BJ (cell line): Measurements from ENCODE around the gene ANGPTL8. TPM values are rescaled to one million over a fixed set of nuclear protein-coding genes. Genes with fewer than 3 reads are reported as not detected.
A peak's percentile ranks its signal among the peaks of the same experiment; 100 is the strongest.

Experiments
- CTCF ChIA-PET: fragments of 350-600 bp; formaldehyde crosslinking; extraction: SDS; loops from one replicate; lab custom pipeline; 2021; ENCODE audit warnings: antibody characterized with exemption, inconsistent platforms; lab: Yijun Ruan, JAX
- POLR2A ChIA-PET: fragments of 300-600 bp; sonication (Branson Sonifier 250); formaldehyde crosslinking; extraction: SDS; loops from one replicate; lab custom pipeline; 2021; ENCODE audit warnings: antibody characterized with exemption; lab: Charles Lee
- DNase-seq: peaks from one replicate; pipeline ENCODE4 v3.0.0-alpha.2; 2011; ENCODE audit warnings: low read depth
- H3K27me3 ChIP-seq: 2 replicates; pipeline ENCODE4 v1.6.0; 2011; ENCODE audit warnings: low read length; ENCODE audit not compliant: control insufficient read depth, insufficient read depth
- H3K36me3 ChIP-seq: 2 replicates; pipeline ENCODE4 v1.5.1; 2011; ENCODE audit warnings: low read length; ENCODE audit not compliant: control insufficient read depth, insufficient read depth
- H3K4me3 ChIP-seq: 2 replicates; pipeline ENCODE4 v1.5.1; 2011; ENCODE audit warnings: low read depth, mild to moderate bottlenecking, control low read depth, low read length
- CTCF ChIP-seq: IDR thresholded peaks from 2 replicates; pipeline ENCODE4 v1.5.1; 2011; ENCODE audit warnings: low read depth, mild to moderate bottlenecking, control low read depth, inconsistent platforms, low read length, moderate library complexity; ENCODE audit not compliant: insufficient read depth
- polyA plus RNA-seq: library from polyadenylated mRNA; depleted of rRNA; stranded (reverse); fragments of >200 nt; gene quantifications from 2 replicates; pipeline ENCODE4 v1.2.3, GENCODE V29; 2011

The ANGPTL8 gene
- polyA plus RNA-seq, 1 experiment = not detected

DNA sequence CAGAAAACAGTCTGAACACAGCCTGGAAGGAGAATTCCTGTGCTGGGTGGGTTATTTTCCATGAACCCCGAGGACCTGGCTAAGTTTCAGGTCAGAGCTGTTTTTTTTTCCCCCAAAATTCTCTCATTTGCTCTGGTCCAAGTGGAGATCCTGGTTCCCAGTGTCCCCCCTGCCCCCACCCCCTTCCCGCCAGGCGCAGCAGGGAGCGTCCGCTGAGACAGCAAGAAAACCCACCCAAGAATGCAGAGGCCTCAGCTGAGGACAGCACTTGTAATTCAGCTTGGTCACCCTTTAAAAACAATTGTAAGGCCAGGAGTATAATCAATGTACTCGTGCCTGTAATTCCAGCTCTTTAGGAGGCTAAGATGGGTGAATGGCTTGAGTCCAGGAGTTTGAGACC, 45.1 kb downstream of the ANGPTL8 start:
- POLR2A ChIA-PET = interaction anchor here (0.6 kb wide), 1 partner anchor 212 kb away, joined by 4 read pairs; no protein-coding TSS in a partner anchor
- Histone ChIP-seq H3K4me3 (no peak overlapping the region), H3K27me3 (peaks cover 3% of the 10 kb centered on the region; the same call in 1 of the 2 replicates), H3K36me3 (no peaks in the 10 kb centered on the region)
- no peak for TF ChIP-seq CTCF
- CTCF ChIA-PET = interaction anchor here (1.2 to 1.8 kb wide), 2 partner anchors 12 to 158 kb away, joined by 3 to 6 read pairs; partner anchors contain the start of gene TSPAN16
- DNase-seq = no peak

DNA sequence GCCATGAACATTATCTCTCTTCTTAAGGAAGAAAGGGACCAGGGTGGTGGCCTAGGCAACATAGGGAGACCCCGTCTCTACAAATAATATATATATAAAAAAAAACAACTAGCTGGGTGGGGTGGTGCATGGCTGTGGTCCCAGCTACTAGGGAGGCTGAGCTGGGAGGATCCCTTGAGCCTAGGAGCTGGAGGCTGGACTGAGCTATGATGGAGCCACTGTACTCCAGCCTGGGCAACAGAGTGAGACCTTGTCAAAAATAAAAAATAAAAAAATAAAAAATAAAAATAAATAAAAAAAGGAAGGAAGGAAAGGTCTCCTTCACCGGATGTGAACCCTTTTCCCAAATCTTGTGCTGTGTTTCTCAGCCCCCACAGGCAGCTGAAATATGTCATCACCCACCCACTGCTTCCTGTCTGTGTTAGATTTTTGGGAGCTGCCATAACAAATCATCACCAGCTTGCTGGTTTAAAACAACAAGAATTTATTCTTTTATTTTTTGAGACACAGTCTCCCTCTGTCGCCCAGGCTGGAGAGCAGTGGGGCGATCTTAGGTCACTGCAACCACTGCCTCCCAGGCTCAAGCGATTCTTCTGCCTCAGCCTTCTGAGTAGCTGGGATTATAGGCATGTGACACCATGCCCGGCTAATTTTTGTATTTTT, 47.0 kb downstream of the ANGPTL8 start:
- no peaks in the 10 kb centered on the region for H3K27me3 ChIP-seq
- no peak for DNase-seq
- H3K4me3 ChIP-seq = no peak overlapping the region
- ChIA-PET CTCF (interaction anchor here (0.7 to 1.9 kb wide), 17 partner anchors 10 to 272 kb away, joined by 3 to 14 read pairs (median 3); partner anchors contain the start of gene ELOF1), POLR2A (no interaction called here)
- H3K36me3 ChIP-seq = no peaks in the 10 kb centered on the region
- TF ChIP-seq CTCF = peak; percentile 18; the same call in 1 of the 2 replicates

- Histone ChIP-seq H3K27me3 (no peaks in the 10 kb centered on the region), H3K4me3 (no peak overlapping the region), H3K36me3 (no peaks in the 10 kb centered on the region)
- TF ChIP-seq CTCF = peak; percentile 61
- DNase-seq = no peak
- CTCF ChIA-PET = interaction anchor here (1.9 to 4.8 kb wide), 2 partner anchors 10 to 194 kb away, joined by 8 to 28 read pairs; partner anchors contain the start of gene ELAVL3
- POLR2A ChIA-PET = no interaction called here
Measured at GRCh38 chr19:11288349-11288748, 48.9 kb downstream of the ANGPTL8 start.

- POLR2A ChIA-PET = no interaction called here
- CTCF ChIA-PET = interaction anchor here (1.1 to 4.8 kb wide), 5 partner anchors 24 to 192 kb away, joined by 3 to 28 read pairs (median 7); partner anchors contain the start of gene ELAVL3
- DNase-seq = peak; percentile 24
- H3K27me3 ChIP-seq = no peaks in the 10 kb centered on the region
- no peak overlapping the region for H3K4me3 ChIP-seq
- TF ChIP-seq CTCF = no peak
- no peaks in the 10 kb centered on the region for H3K36me3 ChIP-seq
Measured at GRCh38 chr19:11290256-11290655, 50.8 kb downstream of the ANGPTL8 start.

DNA sequence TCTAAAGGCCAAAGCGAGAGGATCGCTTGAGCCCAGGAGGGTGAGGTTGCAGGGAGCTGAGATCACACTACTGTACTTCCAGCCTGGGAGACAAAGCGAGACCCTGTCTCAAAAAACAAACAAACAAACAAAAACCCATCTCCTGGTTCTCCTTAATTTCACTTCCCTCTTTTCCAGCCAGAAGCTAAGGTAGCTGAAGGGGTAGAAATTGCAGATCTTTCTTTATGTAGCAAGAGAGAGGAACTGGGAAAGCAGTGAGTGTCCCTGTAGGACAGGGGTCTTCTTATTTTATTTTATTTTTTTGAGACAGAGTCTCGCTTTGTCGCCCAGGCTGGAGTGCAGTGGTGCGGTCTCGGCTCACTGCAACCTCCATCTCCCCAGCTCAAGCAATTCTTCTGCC, 52.0 kb downstream of the ANGPTL8 start:
- H3K27me3 ChIP-seq = no peaks in the 10 kb centered on the region
- H3K36me3 ChIP-seq = no peaks in the 10 kb centered on the region
- POLR2A ChIA-PET = no interaction called here
- CTCF ChIA-PET = interaction anchor here (0.6 to 4.8 kb wide), 5 partner anchors 33 to 191 kb away, joined by 3 to 28 read pairs (median 4); partner anchors contain the start of gene ELAVL3
- no peak for TF ChIP-seq CTCF
- H3K4me3 ChIP-seq = no peak overlapping the region
- DNase-seq = no peak
